ENCODE measurements around the gene NHSL2. TPM values are rescaled to one million over a fixed set of nuclear protein-coding genes. Genes with fewer than 3 reads are reported as not detected.

NHSL2 gene
- total RNA-seq, 1 experiment from 2014 or later, result 0.58 TPM

DNA sequence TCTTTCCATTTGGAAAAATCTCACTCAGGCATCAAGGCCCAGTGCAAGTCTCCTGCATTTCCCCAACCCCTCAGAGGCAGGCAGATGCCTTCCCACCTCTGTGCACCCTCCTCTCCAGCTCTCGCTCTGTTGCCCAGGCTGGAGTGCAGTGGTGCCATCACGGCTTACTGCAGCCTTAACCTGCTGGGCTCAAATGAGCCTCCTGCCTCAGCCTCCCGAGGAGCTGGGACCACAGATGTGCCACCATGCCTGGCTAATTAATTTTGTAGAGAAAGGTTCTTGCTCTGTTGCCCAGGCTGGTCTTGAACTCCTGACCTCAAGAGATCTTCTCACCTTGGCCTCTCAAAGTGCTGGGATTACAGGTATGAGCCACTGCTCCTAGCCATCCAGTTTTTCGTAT, 95.8 kb downstream of the NHSL2 start:
- no TSS peak for BruUV-seq (replicated peaks)
- Histone ChIP-seq H3K36me3 (ENCODE audit: insufficient read depth, low read length, poor library complexity, severe bottlenecking) (no peaks in the 10 kb centered on the region), H3K27me3 (replicated peaks; ENCODE audit: insufficient read depth, low read depth, low read length, poor library complexity) (no peaks in the 10 kb centered on the region), H3K9me3 (ENCODE audit: low read depth, low read length, poor library complexity, severe bottlenecking) (no peaks in the 10 kb centered on the region), H3K4me1 (ENCODE audit: insufficient read depth, low read length, poor library complexity, severe bottlenecking) (peaks cover 20% of the 10 kb centered on the region), H3K27ac (ENCODE audit: low read depth, low read length, poor library complexity, severe bottlenecking) (no peak overlapping the region), H3K4me3 (ENCODE audit: low read depth, low read length, poor library complexity, severe bottlenecking) (no peak overlapping the region)
- DNase-seq (ENCODE audit: low spot score), result no peak
- ChIA-PET POLR2A (ENCODE audit: low non-redundant PET) (no interaction called here), CTCF (no interaction called here)
- no peak for TF ChIP-seq CTCF (conservative IDR thresholded peaks at IDR 0.05; ENCODE audit: low read depth, low read length)
- intact Hi-C loops (cut with micrococcal nuclease; ENCODE audit: unreplicated experiment), result no loop called here

DNA sequence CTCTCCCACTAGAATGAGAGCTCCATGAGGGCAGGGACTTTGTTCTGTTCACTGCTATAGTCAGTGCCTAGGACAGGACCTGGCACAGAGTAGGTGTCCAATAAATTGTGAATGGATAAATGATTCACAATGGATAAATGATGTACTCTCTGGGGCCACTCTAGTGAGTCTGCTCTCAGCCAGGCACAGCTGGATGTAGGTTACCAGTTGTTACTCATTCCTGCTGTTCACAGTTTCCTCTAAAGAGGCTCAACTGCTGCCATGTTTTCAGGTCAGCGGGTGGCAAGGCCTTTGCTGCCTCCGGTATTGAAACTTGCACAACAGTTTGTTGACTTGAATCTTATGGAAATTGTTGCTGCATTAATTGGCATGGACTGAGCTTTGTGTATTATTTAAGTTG, 99.1 kb downstream of the NHSL2 start:
- CTCF ChIA-PET, result no interaction called here
- POLR2A ChIA-PET (ENCODE audit: low non-redundant PET), result no interaction called here
- intact Hi-C loops (cut with micrococcal nuclease; ENCODE audit: unreplicated experiment), result no loop called here
- Histone ChIP-seq H3K36me3 (ENCODE audit: insufficient read depth, low read length, poor library complexity, severe bottlenecking) (no peaks in the 10 kb centered on the region), H3K27me3 (replicated peaks; ENCODE audit: insufficient read depth, low read depth, low read length, poor library complexity) (no peaks in the 10 kb centered on the region), H3K9me3 (ENCODE audit: low read depth, low read length, poor library complexity, severe bottlenecking) (no peaks in the 10 kb centered on the region), H3K4me3 (ENCODE audit: low read depth, low read length, poor library complexity, severe bottlenecking) (no peak overlapping the region), H3K27ac (ENCODE audit: low read depth, low read length, poor library complexity, severe bottlenecking) (no peak overlapping the region), H3K4me1 (ENCODE audit: insufficient read depth, low read length, poor library complexity, severe bottlenecking) (peaks cover under 1% of the 10 kb centered on the region)
- DNase-seq (ENCODE audit: low spot score), result no peak
- BruUV-seq (replicated peaks), result no TSS peak
- TF ChIP-seq EZH2 (IDR thresholded peaks at IDR 0.05; ENCODE audit: borderline replicate concordance, low read depth, low read length, poor library complexity, severe bottlenecking) (no peak), CTCF (conservative IDR thresholded peaks at IDR 0.05; ENCODE audit: low read depth, low read length) (no peak)

- Histone ChIP-seq H3K4me1 (ENCODE audit: insufficient read depth, low read length, poor library complexity, severe bottlenecking) (no peaks in the 10 kb centered on the region), H3K9me3 (ENCODE audit: low read depth, low read length, poor library complexity, severe bottlenecking) (no peaks in the 10 kb centered on the region), H3K27ac (ENCODE audit: low read depth, low read length, poor library complexity, severe bottlenecking) (no peak overlapping the region), H3K4me3 (ENCODE audit: low read depth, low read length, poor library complexity, severe bottlenecking) (no peak overlapping the region), H3K27me3 (replicated peaks; ENCODE audit: insufficient read depth, low read depth, low read length, poor library complexity) (peaks cover 14% of the 10 kb centered on the region), H3K36me3 (ENCODE audit: insufficient read depth, low read length, poor library complexity, severe bottlenecking) (no peaks in the 10 kb centered on the region)
- no TSS peak for BruUV-seq (replicated peaks)
- intact Hi-C loops (cut with micrococcal nuclease; ENCODE audit: unreplicated experiment), result no loop called here
- DNase-seq (ENCODE audit: low spot score), result no peak
- TF ChIP-seq EZH2 (IDR thresholded peaks at IDR 0.05; ENCODE audit: borderline replicate concordance, low read depth, low read length, poor library complexity, severe bottlenecking) (no peak), CTCF (conservative IDR thresholded peaks at IDR 0.05; ENCODE audit: low read depth, low read length) (no peak)
- CTCF ChIA-PET, result no interaction called here
- POLR2A ChIA-PET (ENCODE audit: low non-redundant PET), result no interaction called here
Observed at GRCh38 chrX:72011734-72012133, 101.1 kb downstream of the NHSL2 start.

All from A673 (cell line).